Measurements from ENCODE around the gene POT1.

The POT1 gene

GRCh38 chr7:124773938-124774337, 155.7 kb downstream of the POT1 start:
- Histone ChIP-seq H3K4me1 (ENCODE audit: control insufficient read depth, insufficient read depth, low read length) (peaks cover 3% of the 10 kb centered on the region), H3K27me3 (ENCODE audit: control insufficient read depth, insufficient read depth, low read length) (no peaks in the 10 kb centered on the region), H3K36me3 (ENCODE audit: control insufficient read depth, insufficient read depth, low read length) (no peaks in the 10 kb centered on the region), H3K9me3 (ENCODE audit: control insufficient read depth, insufficient read depth, low read depth, low read length) (no peaks in the 10 kb centered on the region), H3K27ac (ENCODE audit: low read depth, low read length) (no peak overlapping the region), H3K4me3 (ENCODE audit: low read depth, low read length) (no peak overlapping the region), H3K9ac (ENCODE audit: low read length) (no peak overlapping the region)

- Histone ChIP-seq H3K4me1 (ENCODE audit: control insufficient read depth, insufficient read depth, low read length) (peaks cover 3% of the 10 kb centered on the region), H3K27ac (ENCODE audit: low read depth, low read length) (no peak overlapping the region), H3K9me3 (ENCODE audit: control insufficient read depth, insufficient read depth, low read depth, low read length) (no peaks in the 10 kb centered on the region)
Observed at GRCh38 chr7:124773339-124773738, 156.3 kb downstream of the POT1 start.

More at GRCh38 chr7:124773339-124773738, 156.3 kb downstream of the POT1 start:
- H3K9ac ChIP-seq (ENCODE audit: low read length) = no peak overlapping the region
- no peak overlapping the region for H3K4me3 ChIP-seq (ENCODE audit: low read depth, low read length)
- no peaks in the 10 kb centered on the region for H3K36me3 ChIP-seq (ENCODE audit: control insufficient read depth, insufficient read depth, low read length)
- H3K27me3 ChIP-seq (ENCODE audit: control insufficient read depth, insufficient read depth, low read length) = no peaks in the 10 kb centered on the region

Measured in HUES6 (cell line).